ENCODE data around the gene PXYLP1. TPM values are rescaled to one million over a fixed set of nuclear protein-coding genes. Genes with fewer than 3 reads are reported as not detected.
"Not testable (repeated sequence)": the region's sequence is repeated elsewhere in the genome, so short reads cannot be mapped to it uniquely, and the experiment has no call there.

Gene PXYLP1, protein sequence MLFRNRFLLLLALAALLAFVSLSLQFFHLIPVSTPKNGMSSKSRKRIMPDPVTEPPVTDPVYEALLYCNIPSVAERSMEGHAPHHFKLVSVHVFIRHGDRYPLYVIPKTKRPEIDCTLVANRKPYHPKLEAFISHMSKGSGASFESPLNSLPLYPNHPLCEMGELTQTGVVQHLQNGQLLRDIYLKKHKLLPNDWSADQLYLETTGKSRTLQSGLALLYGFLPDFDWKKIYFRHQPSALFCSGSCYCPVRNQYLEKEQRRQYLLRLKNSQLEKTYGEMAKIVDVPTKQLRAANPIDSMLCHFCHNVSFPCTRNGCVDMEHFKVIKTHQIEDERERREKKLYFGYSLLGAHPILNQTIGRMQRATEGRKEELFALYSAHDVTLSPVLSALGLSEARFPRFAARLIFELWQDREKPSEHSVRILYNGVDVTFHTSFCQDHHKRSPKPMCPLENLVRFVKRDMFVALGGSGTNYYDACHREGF
- 11.6 and 12.1 TPM in 2 replicates for total RNA-seq

DNA sequence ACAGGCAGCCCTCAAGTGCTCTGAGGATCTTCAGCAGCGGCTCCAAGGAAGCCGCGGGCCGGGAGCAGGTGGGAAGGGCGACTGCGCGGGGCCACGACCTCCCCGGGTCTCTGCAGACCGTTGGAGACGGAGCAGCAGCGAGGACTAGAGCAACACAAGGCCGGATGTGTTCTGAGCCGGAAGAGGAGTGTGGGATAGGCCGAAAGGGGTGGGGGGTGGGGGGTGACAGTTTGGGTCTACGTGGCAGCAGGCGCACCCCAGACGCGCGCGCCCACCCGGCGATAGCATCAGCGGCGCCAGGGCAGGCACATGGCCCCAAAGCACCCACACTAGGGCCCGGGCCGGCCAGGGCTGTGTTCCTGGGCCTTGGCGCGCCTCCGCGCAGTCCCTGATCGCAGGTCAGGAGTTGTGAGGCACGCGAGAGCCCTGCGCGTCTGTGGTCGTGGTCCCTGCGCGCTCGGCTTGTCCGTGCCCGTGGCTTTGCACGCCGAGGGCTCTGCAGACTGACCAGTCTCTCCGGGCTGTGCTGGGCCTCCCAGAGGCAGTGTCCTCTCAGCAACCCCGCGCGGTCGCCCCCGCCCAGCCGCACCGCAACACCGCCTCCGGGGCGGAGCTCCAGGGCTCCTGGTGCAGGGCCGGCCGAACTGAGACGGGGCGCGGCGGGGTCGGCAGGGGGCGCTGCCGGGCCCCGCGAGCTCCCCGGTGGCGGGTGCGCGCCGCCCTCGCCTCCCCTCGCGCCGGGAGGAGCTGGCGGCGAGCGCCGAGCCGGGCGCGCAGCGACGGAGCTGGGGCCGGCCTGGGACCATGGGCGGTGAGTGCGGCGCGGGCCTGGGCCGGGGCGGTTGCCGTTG, at the start of gene PXYLP1:
TSS of gene PXYLP1 (plus strand) at position 725 of the 851 bp plus-strand sequence. CDS start 28,351 bp downstream, outside the sequence.
- H3K4me3 Mint-ChIP-seq, result peak within 1 kb of the TSS; percentile 92
- peaks cover 3% of the 10 kb centered on the region for H3K9me3 Mint-ChIP-seq
- peaks cover 54% of the 10 kb centered on the region for H3K4me1 Mint-ChIP-seq (ENCODE audit: low read depth)

DNA sequence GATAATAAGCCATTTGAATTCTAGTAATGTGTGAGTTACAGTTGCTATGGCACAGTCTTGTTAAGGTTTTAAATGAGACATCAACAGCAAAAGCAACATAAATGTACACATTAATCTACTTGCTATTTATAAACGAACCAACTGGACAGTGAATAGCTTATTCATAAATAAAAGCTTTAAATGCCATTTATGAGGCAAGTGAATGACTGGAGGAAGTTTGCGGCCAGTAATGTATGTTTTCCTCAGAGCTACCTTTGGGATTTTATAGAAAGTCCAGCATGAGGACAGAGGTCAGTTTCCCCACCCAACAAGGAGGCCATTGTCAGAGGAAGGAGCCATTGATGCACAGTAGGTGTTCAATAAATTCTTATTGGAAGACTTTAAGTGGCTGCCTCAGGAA, 48.0 kb upstream of the PXYLP1 start:
- H3K4me1 Mint-ChIP-seq (ENCODE audit: low read depth), result no peaks in the 10 kb centered on the region
- H3K36me3 Mint-ChIP-seq (ENCODE audit: low read depth), result no peaks in the 10 kb centered on the region
- H3K27me3 Mint-ChIP-seq (ENCODE audit: insufficient read depth), result peaks cover 16% of the 10 kb centered on the region
- DNase-seq (ENCODE audit: low spot score), result no peak
- intact Hi-C loops (cut with micrococcal nuclease), result no loop called here
- H3K9me3 Mint-ChIP-seq, result no peaks in the 10 kb centered on the region
- H3K27ac Mint-ChIP-seq, result no peak overlapping the region
- no peak overlapping the region for H3K4me3 Mint-ChIP-seq

More for the DNA sequence above, at the start of gene PXYLP1:
- intact Hi-C loops (cut with micrococcal nuclease), result loop anchor here (1.0 to 10.0 kb wide), 10 partner anchors 25 to 1771 kb away; partner anchors contain the start of genes ATP1B3, SLC25A36 and U2SURP
- peaks cover 12% of the 10 kb centered on the region for H3K36me3 Mint-ChIP-seq (ENCODE audit: low read depth)
- peak; percentile 92 for DNase-seq (ENCODE audit: low spot score)
- peaks cover 4% of the 10 kb centered on the region for H3K27me3 Mint-ChIP-seq (ENCODE audit: insufficient read depth)
- H3K27ac Mint-ChIP-seq, result peak within 1 kb of the TSS; percentile 98

DNA sequence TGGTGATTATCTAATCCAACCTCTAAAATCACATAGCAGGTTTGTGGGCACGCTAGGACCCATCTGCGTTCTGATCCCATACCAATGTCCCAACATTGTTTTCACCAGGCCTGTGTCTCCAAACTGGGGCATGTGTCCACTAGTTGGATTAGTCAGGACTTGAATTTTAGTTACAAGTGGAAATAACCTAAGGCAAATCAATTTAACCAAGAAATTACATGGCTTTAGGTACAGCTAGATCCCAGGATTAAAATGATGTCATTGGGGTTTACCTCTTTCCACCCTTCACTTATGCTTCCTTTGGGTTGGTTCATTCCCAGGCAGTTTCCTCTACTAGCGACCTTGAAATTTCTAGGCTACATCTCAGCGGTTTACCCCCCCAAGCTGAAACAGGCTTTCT, 47.2 kb upstream of the PXYLP1 start:
- Mint-ChIP-seq H3K36me3 (ENCODE audit: low read depth) (no peaks in the 10 kb centered on the region), H3K27me3 (ENCODE audit: insufficient read depth) (peaks cover 18% of the 10 kb centered on the region), H3K9me3 (no peaks in the 10 kb centered on the region), H3K27ac (no peak overlapping the region), H3K4me1 (ENCODE audit: low read depth) (no peaks in the 10 kb centered on the region), H3K4me3 (no peak overlapping the region)
- no peak for DNase-seq (ENCODE audit: low spot score)
- intact Hi-C loops (cut with micrococcal nuclease), result no loop called here

DNA sequence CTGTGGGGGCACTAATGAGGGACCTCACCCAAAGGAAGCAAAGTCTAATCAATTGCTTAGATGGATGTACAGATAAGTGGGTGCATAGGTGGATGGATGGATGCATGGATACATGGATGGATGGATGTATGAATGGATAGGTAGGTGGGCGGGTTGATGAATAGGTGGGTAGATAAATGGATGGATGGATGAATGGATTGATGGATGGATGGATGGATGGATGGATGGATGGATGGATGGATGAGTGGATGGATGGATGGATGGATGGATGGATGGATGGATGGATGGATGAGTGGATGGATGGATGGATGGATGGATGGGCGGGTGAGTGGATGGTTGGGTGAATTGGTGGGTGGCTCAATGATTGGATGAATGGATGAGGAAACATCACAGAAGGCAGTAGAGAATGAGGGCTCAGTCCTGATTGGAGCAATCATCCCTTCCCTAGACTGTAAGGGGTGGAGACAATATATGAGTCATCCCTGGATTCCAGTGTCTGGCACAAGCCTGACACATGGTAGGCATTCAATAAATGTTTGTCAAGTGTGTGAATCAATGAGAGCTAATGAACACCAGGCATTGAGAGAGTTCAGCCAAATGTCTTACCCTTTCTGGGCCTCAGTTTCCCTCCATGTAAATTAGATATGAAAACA, 40.4 kb upstream of the PXYLP1 start:
- Mint-ChIP-seq H3K27ac (no peak overlapping the region), H3K9me3 (no peaks in the 10 kb centered on the region), H3K4me3 (no peak overlapping the region), H3K4me1 (ENCODE audit: low read depth) (peaks cover 15% of the 10 kb centered on the region), H3K27me3 (ENCODE audit: insufficient read depth) (peaks cover 14% of the 10 kb centered on the region), H3K36me3 (ENCODE audit: low read depth) (no peaks in the 10 kb centered on the region)
- intact Hi-C loops (cut with micrococcal nuclease), result no loop called here
- DNase-seq (ENCODE audit: low spot score), result no peak

DNA sequence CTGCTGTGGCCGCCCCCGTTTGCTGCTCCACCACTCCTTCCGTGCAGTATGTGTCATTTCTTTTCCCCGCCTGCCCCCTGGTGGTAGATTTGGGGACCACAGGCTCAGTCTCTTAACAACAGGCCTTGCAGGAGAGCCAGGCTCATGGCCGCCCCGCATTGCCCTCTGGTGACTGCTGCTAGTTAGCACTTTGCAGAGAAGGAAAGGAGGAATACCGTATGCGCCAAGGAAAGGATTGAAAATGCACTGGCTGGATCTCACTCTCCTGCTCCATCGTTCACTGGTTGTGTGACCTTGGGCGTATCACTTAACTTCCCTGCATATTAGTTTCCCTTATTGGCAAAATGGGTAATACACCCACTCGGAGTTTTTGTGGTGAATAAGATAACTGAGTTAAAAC, 39.3 kb upstream of the PXYLP1 start:
- Mint-ChIP-seq H3K36me3 (ENCODE audit: low read depth) (no peaks in the 10 kb centered on the region), H3K27ac (peak overlapping the region; percentile 50), H3K27me3 (ENCODE audit: insufficient read depth) (peaks cover 25% of the 10 kb centered on the region), H3K4me1 (ENCODE audit: low read depth) (peaks cover 15% of the 10 kb centered on the region), H3K9me3 (no peaks in the 10 kb centered on the region), H3K4me3 (no peak overlapping the region)
- intact Hi-C loops (cut with micrococcal nuclease), result loop anchor here (1.0 kb wide), 5 partner anchors 64 to 294 kb away; no protein-coding TSS in a partner anchor
- DNase-seq (ENCODE audit: low spot score), result peak; percentile 89

DNA sequence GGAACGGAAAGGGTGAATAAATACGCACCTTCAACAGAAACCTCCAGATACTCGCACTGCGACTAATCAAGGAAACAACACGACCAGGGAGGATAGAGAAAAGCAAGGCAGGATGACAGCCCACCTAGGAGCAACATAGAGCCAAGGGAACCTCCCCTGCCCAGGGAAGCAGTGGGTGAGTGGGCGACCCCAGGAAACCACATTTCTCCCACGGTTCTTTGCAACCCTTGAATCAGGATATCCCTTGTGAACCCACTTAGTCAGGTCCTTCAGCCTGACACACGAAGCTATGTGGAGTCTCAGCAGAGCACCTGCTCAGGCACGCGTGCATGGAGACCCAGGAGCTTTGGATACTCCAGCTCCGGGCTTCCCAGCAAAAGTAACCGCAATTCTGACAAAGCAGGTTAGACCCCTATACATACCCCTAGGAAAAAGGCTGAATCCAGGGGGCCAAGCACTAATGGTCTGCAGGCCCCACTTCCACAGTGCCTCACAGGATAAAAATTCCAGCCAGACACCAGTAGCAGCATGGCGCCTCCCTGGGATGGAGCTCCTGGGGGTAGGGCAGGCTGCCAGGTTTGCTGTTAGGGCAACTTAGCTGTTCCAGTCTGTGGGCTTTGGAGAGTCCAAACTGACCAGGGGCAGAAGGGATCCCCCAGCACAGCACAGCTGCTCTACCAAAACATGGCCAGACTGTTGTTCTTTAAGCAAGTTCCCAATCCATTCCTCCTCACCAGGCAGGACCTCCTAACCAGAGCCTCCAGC, 38.4 kb upstream of the PXYLP1 start:
- Mint-ChIP-seq H3K27me3 (ENCODE audit: insufficient read depth) (peaks cover 32% of the 10 kb centered on the region), H3K4me3 (no peak overlapping the region), H3K9me3 (no peaks in the 10 kb centered on the region), H3K4me1 (ENCODE audit: low read depth) (peaks cover 15% of the 10 kb centered on the region), H3K36me3 (ENCODE audit: low read depth) (no peaks in the 10 kb centered on the region), H3K27ac (no peak overlapping the region)
- no peak for DNase-seq (ENCODE audit: low spot score)
- intact Hi-C loops (cut with micrococcal nuclease), result no loop called here

DNA sequence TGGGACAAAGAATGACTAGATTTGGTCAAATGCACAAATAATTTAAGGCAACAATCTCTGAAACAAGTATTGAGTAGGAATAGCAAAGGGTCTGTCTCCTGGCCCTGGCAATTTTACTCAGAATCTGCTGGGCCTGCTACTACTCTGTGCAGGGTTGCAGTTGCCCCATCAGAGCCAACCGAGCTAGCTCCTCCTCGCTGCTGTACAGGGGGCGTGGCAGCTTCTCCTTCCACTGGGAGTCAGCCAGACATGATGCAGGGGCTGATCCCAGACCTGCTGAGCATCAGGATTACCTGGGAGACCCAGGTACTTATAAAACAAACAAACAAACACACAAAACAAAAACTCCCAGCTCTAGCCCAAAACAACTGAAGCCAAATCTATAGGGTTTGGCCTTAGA, 30.5 kb upstream of the PXYLP1 start:
- no peak overlapping the region for H3K27ac Mint-ChIP-seq
- no peak for DNase-seq (ENCODE audit: low spot score)
- H3K4me3 Mint-ChIP-seq, result no peak overlapping the region
- no peaks in the 10 kb centered on the region for H3K9me3 Mint-ChIP-seq
- intact Hi-C loops (cut with micrococcal nuclease), result no loop called here
- no peaks in the 10 kb centered on the region for H3K4me1 Mint-ChIP-seq (ENCODE audit: low read depth)
- peaks cover 58% of the 10 kb centered on the region for H3K27me3 Mint-ChIP-seq (ENCODE audit: insufficient read depth)
- H3K36me3 Mint-ChIP-seq (ENCODE audit: low read depth), result no peaks in the 10 kb centered on the region

DNA sequence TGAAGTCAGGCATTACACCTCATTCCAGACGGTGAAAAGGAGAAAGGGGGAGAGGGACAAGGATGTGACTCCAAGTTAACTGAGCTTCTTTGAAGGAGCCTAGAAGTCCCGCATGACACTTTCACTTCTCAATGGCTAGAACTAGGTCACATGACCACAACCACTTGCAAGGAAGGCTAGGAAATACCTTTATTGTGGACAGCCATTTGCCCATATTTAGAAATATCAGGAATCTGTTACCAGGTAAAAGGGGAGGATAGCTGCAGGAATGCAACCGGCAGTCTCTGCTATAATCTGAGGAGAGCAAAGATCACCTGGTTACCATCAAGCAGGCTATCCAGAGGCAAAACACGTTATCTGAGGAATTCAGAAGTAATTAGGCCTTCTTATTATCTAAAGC, 28.9 kb upstream of the PXYLP1 start:
- Mint-ChIP-seq H3K36me3 (ENCODE audit: low read depth) (no peaks in the 10 kb centered on the region), H3K9me3 (no peaks in the 10 kb centered on the region), H3K4me3 (no peak overlapping the region), H3K27me3 (ENCODE audit: insufficient read depth) (peaks cover 48% of the 10 kb centered on the region), H3K27ac (no peak overlapping the region), H3K4me1 (ENCODE audit: low read depth) (no peaks in the 10 kb centered on the region)
- intact Hi-C loops (cut with micrococcal nuclease), result no loop called here
- DNase-seq (ENCODE audit: low spot score), result no peak

DNA sequence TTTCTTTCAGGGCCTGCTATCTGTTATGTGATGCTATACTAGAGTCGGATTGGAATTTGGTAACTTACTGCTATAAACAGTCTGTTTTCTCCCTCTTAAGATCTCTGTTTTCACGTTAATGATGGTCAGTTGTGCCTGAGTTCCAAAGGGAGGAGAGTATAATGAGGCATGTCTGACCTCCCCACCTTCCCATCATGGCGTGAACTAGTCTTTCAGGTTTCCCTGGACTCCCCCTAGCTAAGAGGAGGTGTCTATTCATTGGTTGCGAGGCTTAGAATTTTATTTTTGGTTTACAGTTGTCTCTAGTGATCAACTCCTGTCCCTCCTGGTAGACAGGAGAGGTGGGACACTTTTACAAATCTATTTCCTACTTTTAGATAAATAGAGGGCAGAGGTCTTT, 27.8 kb upstream of the PXYLP1 start:
- Mint-ChIP-seq H3K4me1 (ENCODE audit: low read depth) (no peaks in the 10 kb centered on the region), H3K4me3 (no peak overlapping the region), H3K9me3 (no peaks in the 10 kb centered on the region), H3K36me3 (ENCODE audit: low read depth) (no peaks in the 10 kb centered on the region), H3K27ac (no peak overlapping the region), H3K27me3 (ENCODE audit: insufficient read depth) (peaks cover 37% of the 10 kb centered on the region)
- DNase-seq (ENCODE audit: low spot score), result no peak
- intact Hi-C loops (cut with micrococcal nuclease), result no loop called here

DNA sequence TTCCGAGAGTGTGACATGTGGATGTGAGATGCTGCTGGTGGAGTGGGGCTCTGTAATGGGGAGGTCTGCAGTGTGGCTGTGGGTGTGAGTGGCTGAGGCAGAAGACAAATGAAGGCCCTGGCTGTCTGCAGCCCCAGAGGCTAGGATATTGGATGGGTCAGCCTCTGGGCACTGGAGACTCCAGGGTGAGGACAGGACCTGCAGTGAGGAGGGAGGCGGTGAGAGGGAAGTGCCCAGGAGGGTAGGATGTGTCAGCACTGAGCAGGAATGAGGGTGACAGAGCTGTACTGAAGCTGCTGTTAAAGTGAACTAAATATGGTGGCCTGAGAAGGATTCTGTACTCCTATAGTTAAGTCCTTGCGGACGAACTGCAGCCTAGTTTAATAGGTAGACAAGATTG, 27.3 kb upstream of the PXYLP1 start:
- H3K9me3 Mint-ChIP-seq, result no peaks in the 10 kb centered on the region
- DNase-seq (ENCODE audit: low spot score), result no peak
- no peak overlapping the region for H3K27ac Mint-ChIP-seq
- intact Hi-C loops (cut with micrococcal nuclease), result no loop called here
- peaks cover 34% of the 10 kb centered on the region for H3K27me3 Mint-ChIP-seq (ENCODE audit: insufficient read depth)
- H3K36me3 Mint-ChIP-seq (ENCODE audit: low read depth), result no peaks in the 10 kb centered on the region
- H3K4me1 Mint-ChIP-seq (ENCODE audit: low read depth), result no peaks in the 10 kb centered on the region
- H3K4me3 Mint-ChIP-seq, result no peak overlapping the region

DNA sequence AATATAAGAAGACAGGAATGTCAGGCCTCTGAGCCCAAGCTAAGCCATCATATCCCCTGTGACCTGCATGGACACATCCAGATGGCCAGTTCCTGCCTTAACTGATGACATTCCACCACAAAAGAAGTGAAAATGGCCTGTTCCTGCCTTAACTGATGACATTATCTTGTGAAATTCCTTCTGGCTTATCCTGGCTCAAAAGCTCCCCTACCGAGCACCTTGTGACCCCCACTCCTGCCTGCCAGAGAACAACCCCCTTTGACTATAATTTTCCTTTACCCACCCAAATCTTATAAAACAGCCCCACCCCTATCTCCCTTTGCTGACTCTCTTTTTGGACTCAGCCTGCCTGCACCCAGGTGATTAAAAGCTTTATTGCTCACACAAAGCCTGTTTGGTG, 20.3 kb upstream of the PXYLP1 start:
- H3K36me3 Mint-ChIP-seq (ENCODE audit: low read depth); H3K9me3 Mint-ChIP-seq; DNase-seq (ENCODE audit: low spot score): not testable (repeated sequence)

DNA sequence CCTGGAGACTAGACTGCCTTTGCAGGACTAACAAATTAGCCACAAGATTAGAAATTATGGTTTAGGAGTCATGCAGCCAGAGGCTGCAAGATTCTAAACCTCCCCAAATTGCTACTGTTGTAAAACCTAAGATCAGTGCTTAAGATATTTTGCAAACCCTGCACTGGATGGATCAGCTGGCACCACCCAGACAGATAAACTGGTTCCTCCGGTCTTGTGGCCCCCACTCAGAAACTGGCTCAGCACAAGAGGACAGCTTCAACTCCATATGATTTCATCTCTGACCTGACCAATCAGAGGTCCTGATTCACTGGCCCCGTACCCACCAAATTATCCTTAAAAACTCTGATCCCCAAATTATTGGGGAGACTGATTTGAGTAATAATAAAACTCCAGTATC, 19.5 kb upstream of the PXYLP1 start:
- no peaks in the 10 kb centered on the region for H3K36me3 Mint-ChIP-seq (ENCODE audit: low read depth)
- H3K4me3 Mint-ChIP-seq, result no peak overlapping the region
- H3K4me1 Mint-ChIP-seq (ENCODE audit: low read depth), result no peaks in the 10 kb centered on the region
- no peaks in the 10 kb centered on the region for H3K27me3 Mint-ChIP-seq (ENCODE audit: insufficient read depth)
- H3K27ac Mint-ChIP-seq, result no peak overlapping the region
- DNase-seq (ENCODE audit: low spot score), result no peak
- intact Hi-C loops (cut with micrococcal nuclease), result no loop called here
- H3K9me3 Mint-ChIP-seq, result no peaks in the 10 kb centered on the region

More for the DNA sequence above, 20.3 kb upstream of the PXYLP1 start:
- H3K4me1 Mint-ChIP-seq (ENCODE audit: low read depth); H3K27me3 Mint-ChIP-seq (ENCODE audit: insufficient read depth); H3K4me3 Mint-ChIP-seq; intact Hi-C loops (cut with micrococcal nuclease); H3K27ac Mint-ChIP-seq: not testable (repeated sequence)
